ENCODE measurements around the gene CHEK1. TPM values are rescaled to one million over a fixed set of nuclear protein-coding genes. Genes with fewer than 3 reads are reported as not detected.
A peak's percentile ranks its signal among the peaks of the same experiment; 100 is the strongest.

The CHEK1 gene
- total RNA-seq, 4 donors from 2014 or later, result 0.94 to 3.0 (median 2.2) TPM

DNA sequence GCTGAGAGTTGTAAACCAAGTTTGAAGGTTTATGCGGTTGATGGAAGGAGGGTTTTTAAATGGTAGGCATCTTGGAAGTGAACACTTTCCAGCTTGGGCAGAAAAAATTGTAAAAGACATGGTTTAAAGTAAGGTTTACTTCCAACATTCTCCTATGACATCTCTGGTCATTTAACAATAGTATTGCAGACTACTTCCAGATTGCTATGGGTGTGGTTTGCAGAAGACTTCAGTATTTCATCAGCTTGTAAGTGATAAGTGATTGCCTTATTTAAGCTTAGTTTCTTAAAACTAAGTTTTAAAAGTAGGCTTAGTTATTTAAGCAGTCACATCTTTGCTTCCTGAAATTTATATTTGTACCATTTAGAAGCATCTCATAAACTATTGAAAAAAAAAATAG is 39.5 kb upstream of the CHEK1 start:
- Histone ChIP-seq H3K36me3 (peaks cover 0 to 51% of the 10 kb centered on the region in 2 donors), H3K27ac (no peak overlapping the region), H3K4me3 (no peak overlapping the region), H3K9me3 (no peaks in the 10 kb centered on the region), H3K27me3 (no peaks in the 10 kb centered on the region), H3K4me1 (no peaks in the 10 kb centered on the region)
- WGBS, 2 donors (ENCODE audit: low coverage in 1 of 2), result 88 to 100% methylated on average over 1 of the region's 1 CpG
- no peak for TF ChIP-seq EP300 (IDR thresholded peaks at IDR 0.05)
- TF ChIP-seq, protein P1, sequence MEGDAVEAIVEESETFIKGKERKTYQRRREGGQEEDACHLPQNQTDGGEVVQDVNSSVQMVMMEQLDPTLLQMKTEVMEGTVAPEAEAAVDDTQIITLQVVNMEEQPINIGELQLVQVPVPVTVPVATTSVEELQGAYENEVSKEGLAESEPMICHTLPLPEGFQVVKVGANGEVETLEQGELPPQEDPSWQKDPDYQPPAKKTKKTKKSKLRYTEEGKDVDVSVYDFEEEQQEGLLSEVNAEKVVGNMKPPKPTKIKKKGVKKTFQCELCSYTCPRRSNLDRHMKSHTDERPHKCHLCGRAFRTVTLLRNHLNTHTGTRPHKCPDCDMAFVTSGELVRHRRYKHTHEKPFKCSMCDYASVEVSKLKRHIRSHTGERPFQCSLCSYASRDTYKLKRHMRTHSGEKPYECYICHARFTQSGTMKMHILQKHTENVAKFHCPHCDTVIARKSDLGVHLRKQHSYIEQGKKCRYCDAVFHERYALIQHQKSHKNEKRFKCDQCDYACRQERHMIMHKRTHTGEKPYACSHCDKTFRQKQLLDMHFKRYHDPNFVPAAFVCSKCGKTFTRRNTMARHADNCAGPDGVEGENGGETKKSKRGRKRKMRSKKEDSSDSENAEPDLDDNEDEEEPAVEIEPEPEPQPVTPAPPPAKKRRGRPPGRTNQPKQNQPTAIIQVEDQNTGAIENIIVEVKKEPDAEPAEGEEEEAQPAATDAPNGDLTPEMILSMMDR (IDR thresholded peaks at IDR 0.05), result no peak
- TF ChIP-seq POLR2A (IDR thresholded peaks at IDR 0.05), result no peak
- no peak for TF ChIP-seq POLR2AphosphoS5 (IDR thresholded peaks at IDR 0.05)
- no peak for ATAC-seq

DNA sequence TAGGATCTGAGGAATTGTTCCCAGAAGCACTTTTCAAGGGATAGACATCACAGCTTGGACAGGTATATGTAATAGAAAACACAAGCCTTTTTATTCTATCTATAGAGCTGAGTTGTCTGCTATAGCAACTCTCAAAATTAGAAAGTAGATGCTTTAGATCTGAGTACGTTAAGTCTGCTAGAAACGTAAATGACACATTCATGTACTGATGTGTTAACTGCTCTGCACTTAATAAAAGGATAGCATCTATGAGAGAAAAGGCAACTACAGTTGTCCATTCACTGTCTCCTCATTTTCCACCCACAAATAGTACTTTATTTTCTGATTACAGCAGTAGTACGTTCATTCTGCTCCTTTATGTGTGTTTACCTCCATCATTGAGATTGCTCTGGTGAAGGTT is 38.3 kb upstream of the CHEK1 start:
- ATAC-seq, result no peak

DNA sequence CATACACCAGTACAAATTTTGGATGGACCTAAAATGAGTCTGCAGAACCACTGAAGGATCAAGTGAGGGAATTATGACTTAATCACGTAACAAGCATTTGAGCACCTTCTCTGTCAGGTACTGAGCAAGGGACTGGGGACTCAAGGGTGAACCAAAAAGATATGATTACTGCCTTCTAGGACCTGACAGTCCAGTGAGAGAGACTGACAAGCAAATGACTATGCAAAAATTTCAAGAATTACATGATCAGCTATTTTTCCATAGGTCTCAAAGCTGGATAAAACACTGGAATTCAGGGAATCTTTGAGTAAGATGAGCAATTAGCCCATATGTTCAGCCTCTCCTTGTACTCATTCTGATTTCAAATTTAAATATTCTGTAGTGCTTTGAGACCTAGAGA is 37.5 kb upstream of the CHEK1 start:
- TF ChIP-seq, protein P1 (IDR thresholded peaks at IDR 0.05), result no peak
- TF ChIP-seq POLR2AphosphoS5 (IDR thresholded peaks at IDR 0.05) (no peak), EP300 (IDR thresholded peaks at IDR 0.05) (no peak), POLR2A (IDR thresholded peaks at IDR 0.05) (no peak)
- H3K36me3 ChIP-seq, result peaks cover 0 to 31% of the 10 kb centered on the region in 2 donors
- 92% methylated on average over 1 of the region's 1 CpG for WGBS, 2 donors (ENCODE audit: low coverage in 1 of 2)

More for the DNA sequence above, 38.3 kb upstream of the CHEK1 start:
- Histone ChIP-seq H3K36me3 (peaks cover 0 to 40% of the 10 kb centered on the region in 2 donors), H3K27ac (no peak overlapping the region), H3K27me3 (no peaks in the 10 kb centered on the region), H3K9me3 (no peaks in the 10 kb centered on the region), H3K4me3 (no peak overlapping the region), H3K4me1 (peaks cover 0 to 9% (median 0%) of the 10 kb centered on the region in 3 donors)
- TF ChIP-seq POLR2AphosphoS5 (IDR thresholded peaks at IDR 0.05), result no peak
- TF ChIP-seq EP300 (IDR thresholded peaks at IDR 0.05), result no peak
- TF ChIP-seq, protein P1 (IDR thresholded peaks at IDR 0.05), result no peak
- no peak for TF ChIP-seq POLR2A (IDR thresholded peaks at IDR 0.05)
- WGBS, 2 donors (ENCODE audit: low coverage in 1 of 2), result 81 to 85% methylated on average over 3 of the region's 3 CpGs

DNA sequence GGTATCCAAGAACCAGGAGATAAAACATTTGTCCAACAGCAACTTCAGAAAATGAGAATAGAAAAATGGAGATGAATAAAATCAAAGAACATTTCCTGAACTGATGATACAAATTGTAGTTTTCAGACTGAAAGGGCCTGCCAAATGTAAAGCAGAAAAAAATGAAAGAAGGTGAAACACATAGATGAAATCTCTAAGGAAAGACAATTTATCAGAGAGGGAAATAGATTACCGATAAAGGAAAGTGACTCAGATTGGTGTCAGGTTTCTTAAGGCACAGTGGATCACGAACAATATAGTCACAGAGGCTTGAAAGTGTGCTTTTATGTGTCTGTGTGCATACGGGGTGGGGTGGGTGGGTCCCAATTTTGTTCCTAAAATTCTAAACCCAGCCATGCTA is 36.5 kb upstream of the CHEK1 start:
- WGBS, 2 donors (ENCODE audit: low coverage in 1 of 2), result 29 to 64% methylated on average over 3 of the region's 3 CpGs
- peaks cover 0 to 21% of the 10 kb centered on the region in 2 donors for H3K36me3 ChIP-seq
- H3K9me3 ChIP-seq, result no peaks in the 10 kb centered on the region
- no peaks in the 10 kb centered on the region for H3K27me3 ChIP-seq
- H3K4me1 ChIP-seq, result peaks cover 0 to 14% (median 0%) of the 10 kb centered on the region in 3 donors
- no peak for TF ChIP-seq EP300 (IDR thresholded peaks at IDR 0.05)
- TF ChIP-seq POLR2AphosphoS5 (IDR thresholded peaks at IDR 0.05), result no peak
- TF ChIP-seq, protein P1 (IDR thresholded peaks at IDR 0.05), result no peak
- no peak for TF ChIP-seq POLR2A (IDR thresholded peaks at IDR 0.05)
- H3K4me3 ChIP-seq, result no peak overlapping the region
- ATAC-seq, result no peak
- no peak overlapping the region for H3K27ac ChIP-seq

More for the DNA sequence above, 37.5 kb upstream of the CHEK1 start:
- no peak overlapping the region for H3K27ac ChIP-seq
- no peaks in the 10 kb centered on the region for H3K27me3 ChIP-seq
- no peaks in the 10 kb centered on the region for H3K9me3 ChIP-seq
- no peak for ATAC-seq
- H3K4me3 ChIP-seq, result no peak overlapping the region
- peaks cover 0 to 10% (median 0%) of the 10 kb centered on the region in 3 donors for H3K4me1 ChIP-seq

DNA sequence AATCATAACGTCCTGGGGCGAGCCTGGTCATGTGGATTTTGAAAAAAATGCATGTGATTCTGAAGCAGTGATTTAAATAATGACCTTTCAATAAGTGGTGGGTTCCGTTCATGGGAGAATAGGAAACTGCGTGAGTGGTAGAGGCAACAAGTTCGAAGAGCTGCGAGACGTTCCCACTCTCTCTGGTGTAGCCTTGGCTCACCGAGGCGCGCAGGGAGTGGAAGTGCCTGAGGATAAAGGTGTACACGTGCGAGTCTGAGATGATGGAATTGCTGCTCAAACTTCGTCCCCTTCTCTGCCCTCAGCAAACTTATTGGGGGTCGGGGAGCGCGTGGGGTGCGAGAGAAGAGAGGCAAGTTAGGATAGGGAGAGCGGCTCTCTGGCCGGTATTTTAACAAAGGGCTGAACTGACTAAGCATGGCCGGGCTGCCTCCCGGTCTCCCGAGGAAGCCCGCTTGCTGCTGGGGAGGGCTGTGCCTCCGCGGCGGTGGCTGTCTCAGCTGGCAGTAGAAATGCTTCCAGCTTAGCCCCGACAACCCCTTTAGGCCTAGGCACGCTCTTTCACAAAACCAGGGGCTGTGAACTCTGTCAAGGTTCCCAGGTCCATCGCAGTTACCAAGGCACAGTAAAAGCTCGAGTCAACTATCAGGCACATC is 33.2 kb upstream of the CHEK1 start:
- Histone ChIP-seq H3K4me3 (peak overlapping the region; percentile 72 to 92), H3K27ac (peak overlapping the region; percentile 91 to 97 (median 96)), H3K4me1 (peaks cover 0 to 37% (median 0%) of the 10 kb centered on the region in 3 donors), H3K36me3 (peaks cover 0 to 7% of the 10 kb centered on the region in 2 donors), H3K9me3 (no peaks in the 10 kb centered on the region), H3K27me3 (no peaks in the 10 kb centered on the region)
- TF ChIP-seq POLR2A (IDR thresholded peaks at IDR 0.05), result no peak
- TF ChIP-seq POLR2AphosphoS5 (IDR thresholded peaks at IDR 0.05), result peak; percentile 24
- TF ChIP-seq EP300 (IDR thresholded peaks at IDR 0.05), result no peak
- WGBS, 2 donors (ENCODE audit: low coverage in 1 of 2), result 1 to 2% methylated on average over 13 to 15 of the region's 30 CpGs
- ATAC-seq, result peak; percentile 30
